ENCODE results near the gene NOCT.

Gene NOCT

DNA sequence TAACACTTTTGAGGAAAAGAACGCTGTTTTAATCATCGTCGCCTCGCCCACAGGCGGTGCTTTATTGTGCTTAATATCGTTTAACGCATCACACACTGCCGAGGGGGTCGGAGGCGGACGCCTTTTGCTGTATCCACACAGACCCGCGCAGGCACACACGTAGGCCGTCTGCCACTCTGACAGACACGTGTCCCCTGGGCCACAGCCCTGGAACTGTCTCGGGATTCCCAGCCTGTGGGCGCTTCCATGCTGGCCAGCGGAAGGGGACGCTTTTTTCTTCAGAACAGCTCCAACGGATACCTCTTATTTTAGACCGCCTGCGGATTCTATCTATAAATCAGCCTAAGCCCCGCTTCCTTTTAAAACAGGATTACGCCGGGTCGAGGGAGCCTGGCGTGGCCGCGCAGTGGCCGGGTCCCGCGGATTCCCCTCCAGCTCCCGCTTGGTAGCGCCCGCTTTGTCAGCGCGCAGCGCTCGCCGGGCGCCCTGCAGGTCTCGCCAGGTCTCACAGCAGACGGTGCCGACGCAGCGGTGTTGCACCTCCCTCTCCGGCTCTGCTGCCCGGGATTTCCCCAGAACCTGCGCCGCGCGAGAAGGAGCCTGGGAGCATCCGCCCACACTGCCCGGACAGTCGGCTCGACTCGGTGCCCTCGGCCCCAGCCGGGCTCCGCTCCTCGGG, at the start of gene NOCT:
Gene NOCT (plus strand): TSS at position 513 of the 679 bp plus-strand sequence. CDS start 201 bp downstream, outside the sequence.
- TF ChIP-seq, protein P1, sequence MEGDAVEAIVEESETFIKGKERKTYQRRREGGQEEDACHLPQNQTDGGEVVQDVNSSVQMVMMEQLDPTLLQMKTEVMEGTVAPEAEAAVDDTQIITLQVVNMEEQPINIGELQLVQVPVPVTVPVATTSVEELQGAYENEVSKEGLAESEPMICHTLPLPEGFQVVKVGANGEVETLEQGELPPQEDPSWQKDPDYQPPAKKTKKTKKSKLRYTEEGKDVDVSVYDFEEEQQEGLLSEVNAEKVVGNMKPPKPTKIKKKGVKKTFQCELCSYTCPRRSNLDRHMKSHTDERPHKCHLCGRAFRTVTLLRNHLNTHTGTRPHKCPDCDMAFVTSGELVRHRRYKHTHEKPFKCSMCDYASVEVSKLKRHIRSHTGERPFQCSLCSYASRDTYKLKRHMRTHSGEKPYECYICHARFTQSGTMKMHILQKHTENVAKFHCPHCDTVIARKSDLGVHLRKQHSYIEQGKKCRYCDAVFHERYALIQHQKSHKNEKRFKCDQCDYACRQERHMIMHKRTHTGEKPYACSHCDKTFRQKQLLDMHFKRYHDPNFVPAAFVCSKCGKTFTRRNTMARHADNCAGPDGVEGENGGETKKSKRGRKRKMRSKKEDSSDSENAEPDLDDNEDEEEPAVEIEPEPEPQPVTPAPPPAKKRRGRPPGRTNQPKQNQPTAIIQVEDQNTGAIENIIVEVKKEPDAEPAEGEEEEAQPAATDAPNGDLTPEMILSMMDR (IDR thresholded peaks at IDR 0.05): no peak

DNA sequence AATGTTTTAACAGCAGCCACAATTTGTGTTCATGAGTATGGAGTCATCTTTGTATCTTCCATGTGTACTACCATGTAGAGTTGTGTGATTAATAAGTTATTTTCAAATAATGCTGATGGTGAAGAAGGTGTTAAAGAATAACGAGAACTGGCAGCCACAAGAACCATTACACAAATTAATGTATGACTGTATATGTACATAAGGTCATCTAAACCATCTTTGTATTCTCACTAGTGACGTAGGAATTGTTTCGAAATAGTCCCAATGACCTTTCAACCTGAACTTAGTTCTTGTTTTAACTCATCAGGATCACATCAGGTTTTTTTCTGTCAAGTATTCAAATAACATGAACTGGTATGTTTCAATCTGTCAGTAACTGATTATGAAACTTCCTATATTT, 48.3 kb upstream of the NOCT start:
- TF ChIP-seq, protein P1 (IDR thresholded peaks at IDR 0.05): no peak

DNA sequence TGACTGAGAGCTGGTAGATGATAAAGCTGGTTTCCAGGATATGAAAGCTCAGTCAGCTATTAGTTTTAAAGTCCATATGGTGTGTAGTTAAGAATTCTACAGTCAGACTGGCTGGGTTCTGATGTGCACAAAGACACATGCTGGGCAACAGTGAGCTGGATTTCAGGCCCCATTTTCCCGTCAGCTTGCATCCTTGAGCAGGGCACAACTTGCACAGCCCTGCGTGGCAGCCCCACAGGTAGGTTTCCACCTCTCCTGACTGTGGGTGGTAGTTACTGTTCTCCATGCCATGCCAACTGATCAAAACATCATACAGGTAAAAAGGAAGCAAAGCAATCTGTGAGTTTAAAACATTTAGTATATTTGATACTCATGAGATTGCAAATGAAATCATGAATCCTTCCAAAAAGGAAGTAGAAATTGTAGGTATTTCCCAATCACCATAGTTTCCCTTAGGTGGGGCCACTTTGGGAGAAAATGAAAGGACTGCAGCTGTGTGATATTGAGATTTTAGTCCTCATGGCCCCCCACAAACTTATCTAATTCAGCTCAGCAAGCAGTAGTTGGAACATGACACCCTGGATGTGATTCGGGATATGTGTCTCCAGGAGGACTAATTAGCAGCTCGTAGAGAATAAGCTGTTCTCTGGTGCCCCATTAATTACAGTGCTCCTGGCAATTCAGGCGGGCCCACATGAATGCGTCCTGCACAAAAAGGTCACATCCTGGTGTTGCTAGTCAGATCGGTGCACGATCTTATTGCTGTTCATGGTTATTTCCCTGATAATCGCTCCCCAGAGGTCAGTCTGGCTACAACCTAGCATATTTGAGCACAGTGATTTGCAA, 42.4 kb upstream of the NOCT start:
- TF ChIP-seq, protein P1 (IDR thresholded peaks at IDR 0.05): no peak

GRCh38 chr4:138975225-138975624, 40.4 kb upstream of the NOCT start:
- TF ChIP-seq, protein P1 (IDR thresholded peaks at IDR 0.05): no peak

- TF ChIP-seq, protein P1 (IDR thresholded peaks at IDR 0.05): no peak
These were observed 39.1 kb upstream of the NOCT start for GRCh38 chr4:138976526-138976925.

- TF ChIP-seq, protein P1 (IDR thresholded peaks at IDR 0.05): no peak
These were observed 38.1 kb upstream of the NOCT start for GRCh38 chr4:138977524-138977923.

DNA sequence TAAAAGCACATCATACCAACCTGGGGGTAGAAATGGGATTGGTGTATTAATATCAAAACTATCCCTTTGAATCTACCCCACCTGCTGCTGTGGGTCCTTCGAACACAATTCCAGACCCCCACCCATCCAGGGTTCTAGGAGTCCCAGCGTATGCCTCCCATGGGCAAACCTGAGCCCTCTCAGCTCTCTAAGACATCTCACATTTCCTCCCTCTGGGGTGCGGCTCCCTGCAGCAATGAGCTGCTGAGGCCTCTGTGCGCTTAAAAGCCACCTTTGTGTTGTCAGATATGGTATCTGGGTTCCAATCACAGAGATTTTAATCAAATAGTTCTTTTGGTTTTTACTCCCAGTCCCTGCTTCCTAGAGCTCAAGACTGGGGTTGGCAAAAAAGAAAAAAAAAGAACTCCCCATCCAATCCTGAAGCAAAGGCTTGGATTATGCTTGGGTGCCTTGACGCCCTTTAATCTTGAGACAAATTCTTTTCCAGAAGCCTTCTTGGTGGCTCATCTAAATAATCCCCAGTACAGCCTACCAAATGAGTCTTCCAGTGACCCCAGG, 37.5 kb upstream of the NOCT start:
- TF ChIP-seq, protein P1 (IDR thresholded peaks at IDR 0.05): no peak

Measured in LNCAP (cell line).